Measurements from ENCODE around the gene RUNX1.

The RUNX1 gene

DNA sequence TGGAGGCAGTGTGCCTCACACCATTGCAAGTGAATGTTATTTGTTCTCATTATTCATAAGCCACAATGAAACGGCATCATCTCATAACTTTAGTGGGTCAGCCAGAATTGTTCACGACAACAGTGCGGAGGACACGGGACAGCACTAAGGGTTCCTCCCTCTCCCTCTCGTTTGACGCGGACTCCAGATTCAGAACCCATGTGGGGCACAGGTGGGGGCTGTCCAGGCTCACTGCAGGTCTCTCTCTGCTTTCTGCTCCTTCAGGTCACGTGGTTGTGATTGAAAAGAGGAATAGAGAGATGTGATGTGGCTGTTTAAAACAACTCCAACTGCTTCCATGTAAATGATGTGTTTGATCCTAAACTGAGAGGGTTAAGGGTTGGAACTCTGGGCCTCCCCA is 13.5 kb downstream of the RUNX1 start:
- DNase-seq (ENCODE audit: low spot score), result no peak

- DNase-seq (ENCODE audit: low spot score), result no peak
Measured at GRCh38 chr21:35035116-35035515, 14.0 kb downstream of the RUNX1 start.

GRCh38 chr21:35034203-35034926 is 14.7 kb downstream of the RUNX1 start:
- no peak for DNase-seq (ENCODE audit: low spot score)

GRCh38 chr21:35032474-35033263 is 16.4 kb downstream of the RUNX1 start:
- no peak for DNase-seq (ENCODE audit: low spot score)

DNA sequence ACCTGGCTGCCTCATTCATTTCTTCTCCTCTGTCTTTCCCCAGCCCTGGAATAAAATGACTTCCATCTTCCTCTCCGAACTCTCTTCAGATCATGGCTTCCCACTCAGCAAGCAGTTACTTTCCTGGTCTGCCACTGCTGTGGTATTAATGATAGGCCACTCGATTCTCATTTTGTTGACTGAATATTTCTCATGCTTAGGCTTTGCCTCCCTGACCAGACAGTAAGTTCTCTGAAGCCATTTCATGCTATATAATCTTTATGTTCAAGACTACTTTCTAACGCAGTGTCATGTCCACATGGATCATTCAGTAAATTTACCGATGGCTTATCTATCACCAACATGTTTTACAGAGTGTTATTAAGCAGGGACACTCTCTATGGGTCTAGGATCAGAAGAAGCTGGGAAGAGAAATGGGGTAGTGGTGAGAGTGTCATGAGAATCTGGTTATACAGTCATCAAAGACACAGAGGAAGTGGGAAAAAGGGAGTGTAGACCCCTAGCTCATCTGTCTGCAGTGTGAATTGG is 20.6 kb downstream of the RUNX1 start:
- DNase-seq (ENCODE audit: low spot score), result no peak

DNA sequence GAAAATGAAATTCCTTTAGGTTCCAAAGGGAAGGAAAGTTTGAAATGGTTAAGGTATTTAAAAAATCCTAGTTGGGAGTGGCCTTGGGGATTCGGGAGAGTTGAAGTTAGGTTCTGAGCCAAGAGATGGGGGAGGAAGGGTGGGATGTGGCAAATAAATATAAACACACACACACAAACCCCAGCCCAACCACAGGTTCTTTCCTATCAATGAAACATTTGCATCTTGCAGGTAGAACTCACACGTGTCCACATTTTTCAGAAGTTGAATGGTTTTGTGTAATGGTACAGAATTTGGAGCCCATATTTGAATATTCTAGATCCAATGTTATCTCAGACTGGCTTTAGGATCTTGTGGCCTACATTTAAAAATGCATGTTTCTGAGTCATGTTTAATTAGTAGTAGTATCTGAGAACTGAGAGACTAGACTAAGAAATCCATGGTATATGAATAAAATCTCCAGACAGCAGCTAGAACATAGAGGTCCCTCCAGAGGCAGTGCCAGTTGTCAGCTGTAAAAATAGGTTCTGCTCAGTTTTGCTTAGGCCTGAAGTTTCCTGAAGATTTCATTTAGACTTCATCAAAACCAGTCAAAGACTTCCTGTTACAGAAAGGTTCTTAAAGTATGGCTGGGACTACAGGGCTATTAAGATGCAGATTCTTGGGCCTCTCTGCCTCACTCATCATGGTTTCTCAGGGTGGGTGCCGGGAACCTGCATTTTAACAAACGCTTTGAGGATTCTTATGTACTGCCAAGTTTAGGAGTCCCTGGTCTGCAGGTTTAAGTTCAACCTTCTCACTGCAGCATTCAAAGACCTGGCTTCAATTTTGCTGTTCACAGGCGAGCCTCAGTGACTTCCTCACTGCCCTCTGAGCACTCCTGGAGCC is 21.3 kb downstream of the RUNX1 start:
- no peak for DNase-seq (ENCODE audit: low spot score)

GRCh38 chr21:35026617-35027562 is 22.2 kb downstream of the RUNX1 start:
- no peak for DNase-seq (ENCODE audit: low spot score)

DNA sequence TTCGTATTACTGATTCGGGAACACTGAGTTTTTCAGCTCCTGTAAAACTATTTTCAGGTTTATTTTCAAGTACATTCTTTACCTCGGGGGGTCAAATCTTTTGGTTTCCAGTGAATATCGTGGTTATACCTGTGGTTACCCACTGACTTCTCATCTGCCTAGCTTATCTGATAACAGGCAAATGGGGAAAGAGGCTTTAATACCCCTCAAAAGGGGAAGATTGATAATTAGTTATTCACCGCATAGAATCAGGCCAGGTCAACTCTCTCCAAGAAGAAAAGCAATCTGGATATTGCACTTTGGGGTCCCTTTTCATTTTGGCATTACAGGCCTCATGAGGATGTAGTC is 23.0 kb downstream of the RUNX1 start:
- no peak for DNase-seq (ENCODE audit: low spot score)

GRCh38 chr21:35025206-35026152 is 23.6 kb downstream of the RUNX1 start:
- DNase-seq (ENCODE audit: low spot score), result no peak

- no peak for DNase-seq (ENCODE audit: low spot score)
Measured at GRCh38 chr21:35024513-35024912, 24.6 kb downstream of the RUNX1 start.

DNA sequence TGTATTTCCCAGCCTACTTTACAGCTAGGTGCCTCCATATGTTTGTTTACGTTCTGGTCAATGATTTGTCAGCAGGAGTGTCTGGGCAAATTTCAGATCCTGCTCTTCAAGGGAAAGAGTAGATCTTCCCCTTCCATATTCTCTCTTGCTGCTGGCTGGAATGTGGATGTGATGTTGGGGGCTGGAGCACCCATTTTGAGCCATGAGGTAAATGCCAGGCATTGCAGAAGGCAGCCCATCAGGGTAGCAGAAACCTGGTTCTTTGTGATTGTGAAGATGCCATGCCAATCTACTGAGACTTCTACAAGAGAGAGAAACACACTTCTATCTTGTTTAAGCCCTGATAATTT is 25.1 kb downstream of the RUNX1 start:
- no peak for DNase-seq (ENCODE audit: low spot score)

DNA sequence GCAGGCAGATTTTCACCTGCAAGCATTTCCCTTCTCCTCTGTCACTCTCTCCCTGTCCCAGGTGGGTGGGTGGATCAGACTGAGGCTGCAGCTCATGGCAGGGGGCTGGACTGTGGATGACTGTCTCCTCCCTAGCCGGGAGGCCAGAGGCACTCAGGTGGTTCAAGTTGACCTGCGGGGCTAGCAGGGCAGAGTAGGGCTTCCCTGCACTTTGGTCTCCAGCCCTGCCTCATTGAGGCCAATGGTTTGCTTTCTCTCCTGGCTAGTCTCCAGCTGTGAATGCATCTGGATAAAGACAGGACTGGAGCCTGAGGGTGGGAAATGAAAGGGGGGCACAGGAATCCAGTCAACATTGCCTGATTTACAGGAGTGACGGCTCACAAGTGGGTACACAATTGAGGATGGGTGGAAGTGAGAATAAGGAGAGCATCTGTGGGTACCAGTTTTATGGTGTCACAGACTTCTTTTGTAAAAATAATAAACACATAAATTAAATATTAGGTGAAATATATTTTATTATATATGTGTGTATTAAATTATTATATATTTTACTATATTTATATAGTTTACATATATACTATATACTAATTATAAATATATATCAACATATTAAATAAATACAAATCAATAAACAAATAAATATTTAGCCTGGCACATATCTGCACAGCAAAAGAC is 25.6 kb downstream of the RUNX1 start:
- DNase-seq (ENCODE audit: low spot score), result no peak

- no peak for DNase-seq (ENCODE audit: low spot score)
Measured at GRCh38 chr21:35021546-35021945, 27.6 kb downstream of the RUNX1 start.

DNA sequence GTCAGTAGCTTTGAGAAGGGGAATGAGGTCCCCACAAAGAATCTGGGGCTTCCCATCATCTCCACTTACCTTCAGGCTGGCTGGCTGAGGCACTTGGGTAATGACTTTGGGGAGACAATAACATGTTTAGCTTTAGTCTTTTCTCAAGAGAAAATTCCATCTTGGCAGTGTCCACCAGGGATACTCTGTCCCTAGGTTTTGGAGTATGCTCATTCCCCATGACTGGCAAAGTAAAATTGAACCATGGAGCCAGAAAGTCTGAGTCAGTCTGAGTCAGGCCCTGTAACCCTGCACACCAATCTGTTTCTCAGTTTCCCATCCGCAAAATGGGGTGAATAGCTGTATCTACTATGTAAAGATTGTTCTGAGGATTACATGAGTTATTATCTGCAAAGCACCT is 28.2 kb downstream of the RUNX1 start:
- DNase-seq (ENCODE audit: low spot score), result no peak

GRCh38 chr21:35020436-35020835 is 28.7 kb downstream of the RUNX1 start:
- no peak for DNase-seq (ENCODE audit: low spot score)

DNA sequence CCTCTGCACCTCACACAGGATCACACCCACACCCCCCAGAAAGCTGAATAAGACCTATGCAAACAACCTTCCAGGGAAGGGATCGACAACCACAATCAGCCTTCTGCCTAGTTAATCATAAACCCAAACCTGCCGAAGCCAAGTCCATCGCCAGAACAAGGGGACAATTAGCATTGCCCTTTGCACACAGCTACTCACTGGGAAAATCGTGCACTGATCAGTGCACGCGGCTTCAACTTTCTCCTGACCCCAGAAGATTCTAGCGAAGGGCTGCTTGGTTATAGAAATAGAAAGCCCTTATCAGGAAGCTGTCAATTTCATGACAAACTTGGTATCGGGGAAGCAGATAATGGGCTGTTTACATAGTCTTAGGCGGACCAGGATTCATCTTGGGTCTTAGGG is 29.5 kb downstream of the RUNX1 start:
- DNase-seq (ENCODE audit: low spot score), result no peak

DNA sequence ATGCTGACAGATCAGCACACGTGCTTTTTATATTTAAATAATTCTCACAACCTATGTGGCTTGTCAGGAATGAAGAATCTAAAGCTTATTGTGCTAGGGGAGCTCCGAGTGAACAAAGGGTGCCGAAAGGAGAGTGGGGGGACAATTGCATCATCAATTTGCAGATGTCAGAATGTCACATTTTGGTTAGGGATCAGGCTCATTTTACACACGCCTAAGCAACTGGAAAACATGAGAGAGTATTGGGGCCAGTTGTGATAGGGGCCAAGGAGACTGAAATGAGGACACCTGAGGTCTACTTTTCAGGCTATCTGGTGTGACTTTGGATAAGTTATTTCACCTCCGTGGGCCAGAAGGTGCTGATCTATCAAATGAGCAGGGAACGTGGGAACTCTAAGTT is 31.8 kb downstream of the RUNX1 start:
- DNase-seq (ENCODE audit: low spot score), result no peak

DNA sequence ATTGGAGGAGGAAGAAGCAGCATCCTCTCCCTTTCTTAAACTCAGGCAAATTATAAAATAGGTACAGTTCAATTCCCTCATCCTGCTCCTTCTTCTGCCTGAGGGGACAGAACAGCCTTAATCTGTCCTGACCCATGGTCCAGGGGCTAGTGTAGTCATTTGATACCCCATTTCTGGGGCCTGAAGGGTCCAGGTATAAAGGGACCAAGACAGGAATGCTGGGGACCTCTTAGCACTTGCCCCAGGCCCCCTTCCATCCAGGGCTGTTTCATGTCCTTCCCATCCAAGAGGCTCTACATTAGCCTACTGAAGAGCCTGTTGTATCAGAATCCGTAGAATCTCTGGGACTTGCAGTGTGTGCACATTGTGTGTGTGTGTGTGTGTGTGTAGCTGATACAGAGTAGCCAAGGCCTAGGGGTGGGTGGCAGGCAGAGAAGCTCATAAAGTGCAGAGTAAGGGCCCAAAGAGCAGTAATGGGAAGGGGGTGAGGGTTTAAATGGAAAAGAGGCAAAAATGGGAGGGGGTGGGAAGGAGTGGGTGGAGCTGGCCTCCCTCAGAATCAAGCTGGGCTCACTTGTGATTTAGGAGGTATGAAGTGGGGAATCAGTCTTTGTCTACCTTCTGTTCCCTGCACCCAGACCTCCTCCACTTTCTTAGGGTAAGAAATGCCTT is 32.4 kb downstream of the RUNX1 start:
- DNase-seq (ENCODE audit: low spot score), result no peak

- no peak for DNase-seq (ENCODE audit: low spot score)
Measured at GRCh38 chr21:35016071-35016470, 33.0 kb downstream of the RUNX1 start.
